PC-3 (cell line): Measurements from ENCODE around the gene SNX8.
"Not testable (repeated sequence)": the region's sequence is repeated elsewhere in the genome, so short reads cannot be mapped to it uniquely, and the experiment has no call there.

ENCODE experiments used
- EZH2 ChIP-seq: fragments of 300-600 bp; sonication (generic); IDR thresholded peaks from one replicate; pipeline ENCODE4 v1.6.1; 2017; ENCODE audit warnings: antibody characterized with exemption, mild to moderate bottlenecking, low read length; ENCODE audit not compliant: unreplicated experiment
- TF ChIP-seq, protein P1 (sequence below): fragments of 300-600 bp; sonication (generic); conservative IDR thresholded peaks from 2 replicates; pipeline ENCODE4 v1.5.1; 2017; ENCODE audit warnings: antibody characterized with exemption, low read depth, mild to moderate bottlenecking, low read length

DNA sequence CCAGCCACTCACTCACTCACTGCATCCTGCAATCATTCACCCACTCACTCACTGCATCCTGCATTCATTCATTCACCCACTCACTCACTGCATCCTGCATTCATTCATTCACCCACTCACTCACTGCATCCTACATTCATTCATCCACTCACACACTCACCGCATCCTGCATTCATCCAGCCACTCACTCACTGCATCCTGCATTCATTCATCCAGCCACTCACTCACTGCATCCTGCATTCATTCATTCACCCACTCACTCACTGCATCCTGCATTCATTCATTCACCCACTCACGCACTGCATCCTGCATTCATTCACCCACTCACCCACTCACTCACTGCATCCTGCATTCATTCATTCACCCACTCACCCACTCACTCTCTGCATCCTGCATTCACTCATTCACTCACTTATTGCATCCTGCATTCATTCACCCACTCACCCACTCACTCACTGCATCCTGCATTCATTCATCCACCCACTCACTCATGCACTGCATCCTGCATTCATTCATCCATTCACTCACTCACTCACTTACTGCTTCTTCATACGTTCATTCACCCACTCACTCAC is 802 bp upstream of the SNX8 start:
- TF ChIP-seq, protein P1, sequence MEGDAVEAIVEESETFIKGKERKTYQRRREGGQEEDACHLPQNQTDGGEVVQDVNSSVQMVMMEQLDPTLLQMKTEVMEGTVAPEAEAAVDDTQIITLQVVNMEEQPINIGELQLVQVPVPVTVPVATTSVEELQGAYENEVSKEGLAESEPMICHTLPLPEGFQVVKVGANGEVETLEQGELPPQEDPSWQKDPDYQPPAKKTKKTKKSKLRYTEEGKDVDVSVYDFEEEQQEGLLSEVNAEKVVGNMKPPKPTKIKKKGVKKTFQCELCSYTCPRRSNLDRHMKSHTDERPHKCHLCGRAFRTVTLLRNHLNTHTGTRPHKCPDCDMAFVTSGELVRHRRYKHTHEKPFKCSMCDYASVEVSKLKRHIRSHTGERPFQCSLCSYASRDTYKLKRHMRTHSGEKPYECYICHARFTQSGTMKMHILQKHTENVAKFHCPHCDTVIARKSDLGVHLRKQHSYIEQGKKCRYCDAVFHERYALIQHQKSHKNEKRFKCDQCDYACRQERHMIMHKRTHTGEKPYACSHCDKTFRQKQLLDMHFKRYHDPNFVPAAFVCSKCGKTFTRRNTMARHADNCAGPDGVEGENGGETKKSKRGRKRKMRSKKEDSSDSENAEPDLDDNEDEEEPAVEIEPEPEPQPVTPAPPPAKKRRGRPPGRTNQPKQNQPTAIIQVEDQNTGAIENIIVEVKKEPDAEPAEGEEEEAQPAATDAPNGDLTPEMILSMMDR: not testable (repeated sequence)
- not testable (repeated sequence) for TF ChIP-seq EZH2
